ENCODE measurements around the gene PCIF1. TPM values are rescaled to one million over a fixed set of nuclear protein-coding genes. Genes with fewer than 3 reads are reported as not detected.
"Not testable (repeated sequence)": the region's sequence is repeated elsewhere in the genome, so short reads cannot be mapped to it uniquely, and the experiment has no call there.

PCIF1 gene
- total RNA-seq, 1 experiment from 2014 or later, result 2.7 TPM

DNA sequence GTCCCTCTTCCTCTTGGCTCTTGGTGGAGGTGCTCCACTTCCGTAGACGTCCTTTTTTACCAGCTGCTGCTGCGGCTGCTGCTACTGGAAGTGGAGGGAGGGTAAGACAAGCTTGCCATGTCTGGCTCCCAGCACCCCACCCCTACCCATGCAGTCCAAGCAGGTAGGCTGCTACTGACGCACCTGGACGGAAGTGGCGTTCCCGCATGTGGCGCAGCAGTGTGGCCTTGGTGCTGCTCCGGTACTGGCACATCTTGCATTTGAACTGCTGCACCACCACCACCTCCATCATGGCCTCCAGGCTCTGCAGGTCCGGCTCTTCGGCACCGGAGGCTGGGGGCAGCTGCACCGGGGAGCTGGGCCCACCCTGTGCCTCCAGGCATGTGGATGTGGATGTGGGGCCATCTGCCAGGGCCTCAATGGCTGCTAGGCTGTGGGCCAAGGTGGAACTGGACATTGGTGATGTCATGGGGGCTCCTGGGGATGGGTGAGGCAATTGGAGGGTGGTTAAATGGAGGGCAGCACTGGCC lies 33.1 kb downstream of the PCIF1 start:
- DNase-seq (ENCODE audit: low read depth), result no peak

DNA sequence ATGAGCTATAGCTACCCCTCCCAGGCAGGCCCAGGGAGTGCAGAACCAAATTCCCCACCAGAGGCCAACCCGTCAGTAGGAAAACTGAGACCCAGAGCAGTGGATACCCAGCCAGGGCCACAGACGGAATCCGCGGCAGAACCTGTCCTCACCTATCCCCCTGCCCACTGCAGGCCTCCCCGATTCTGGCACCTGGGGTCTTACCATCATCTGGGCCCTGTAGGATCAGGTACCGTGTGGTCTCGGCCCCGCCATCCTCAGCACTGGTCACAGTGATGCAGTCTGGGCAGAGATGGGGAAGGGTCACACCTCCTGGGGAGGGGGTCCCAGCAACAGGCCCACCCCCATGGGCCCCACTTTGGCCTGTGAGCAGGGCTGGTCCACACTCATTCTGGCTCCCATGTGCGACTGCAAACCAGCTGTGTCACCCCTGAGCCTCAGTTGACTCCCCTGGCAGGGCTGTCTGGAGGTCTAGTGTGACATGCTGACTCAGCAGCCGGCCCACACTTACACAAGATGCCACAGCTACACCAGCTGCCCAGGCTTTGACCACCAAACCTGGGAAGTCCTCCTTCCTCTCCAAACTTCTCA lies 33.7 kb downstream of the PCIF1 start:
- no peak for DNase-seq (ENCODE audit: low read depth)

GRCh38 chr20:45968801-45969711 lies 34.6 kb downstream of the PCIF1 start:
- DNase-seq (ENCODE audit: low read depth), result peak; percentile 78

GRCh38 chr20:45969712-45970634 lies 35.5 kb downstream of the PCIF1 start:
- DNase-seq (ENCODE audit: low read depth), result peak; percentile 58

DNA sequence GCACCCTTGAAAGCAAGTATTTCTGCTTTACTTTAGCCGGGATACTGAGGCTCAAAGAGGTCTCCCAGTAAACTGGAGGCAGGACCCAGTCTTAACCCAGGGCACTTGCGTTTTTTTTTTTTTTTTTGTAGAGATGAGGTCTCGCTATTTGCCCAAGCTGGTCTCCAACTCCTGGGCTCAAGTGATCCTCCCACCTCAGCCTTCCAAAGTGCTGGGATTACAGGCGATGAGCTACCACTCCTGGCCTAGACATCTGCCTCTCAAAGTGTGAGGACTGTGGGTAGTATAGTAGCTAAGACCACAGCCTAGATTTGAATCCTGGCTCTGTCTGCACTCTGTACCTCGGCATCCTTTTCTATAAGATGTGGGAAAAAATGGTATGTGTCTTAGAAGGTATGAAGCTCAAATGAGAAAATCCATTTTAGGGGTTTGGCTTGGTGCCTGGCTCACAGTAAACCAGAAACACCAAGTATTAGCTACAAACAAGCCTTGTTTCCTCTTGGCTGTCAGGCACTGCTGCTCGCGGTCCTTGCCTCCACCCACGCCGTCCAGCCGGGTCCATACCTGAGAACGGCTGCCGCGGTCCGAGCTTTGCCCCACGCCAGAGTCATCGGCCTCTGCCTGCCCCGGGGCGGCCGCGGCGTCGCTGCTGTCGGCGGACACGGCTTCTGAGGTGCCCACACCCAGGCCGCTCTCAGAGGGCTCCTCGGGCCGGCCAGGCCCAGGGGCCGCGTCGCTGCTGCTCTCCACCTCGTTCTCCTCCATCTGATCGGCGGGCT lies 36.4 kb downstream of the PCIF1 start:
- DNase-seq (ENCODE audit: low read depth), result no peak

- no peak for DNase-seq (ENCODE audit: low read depth)
Measured at GRCh38 chr20:45971425-45971674, 36.9 kb downstream of the PCIF1 start.

DNA sequence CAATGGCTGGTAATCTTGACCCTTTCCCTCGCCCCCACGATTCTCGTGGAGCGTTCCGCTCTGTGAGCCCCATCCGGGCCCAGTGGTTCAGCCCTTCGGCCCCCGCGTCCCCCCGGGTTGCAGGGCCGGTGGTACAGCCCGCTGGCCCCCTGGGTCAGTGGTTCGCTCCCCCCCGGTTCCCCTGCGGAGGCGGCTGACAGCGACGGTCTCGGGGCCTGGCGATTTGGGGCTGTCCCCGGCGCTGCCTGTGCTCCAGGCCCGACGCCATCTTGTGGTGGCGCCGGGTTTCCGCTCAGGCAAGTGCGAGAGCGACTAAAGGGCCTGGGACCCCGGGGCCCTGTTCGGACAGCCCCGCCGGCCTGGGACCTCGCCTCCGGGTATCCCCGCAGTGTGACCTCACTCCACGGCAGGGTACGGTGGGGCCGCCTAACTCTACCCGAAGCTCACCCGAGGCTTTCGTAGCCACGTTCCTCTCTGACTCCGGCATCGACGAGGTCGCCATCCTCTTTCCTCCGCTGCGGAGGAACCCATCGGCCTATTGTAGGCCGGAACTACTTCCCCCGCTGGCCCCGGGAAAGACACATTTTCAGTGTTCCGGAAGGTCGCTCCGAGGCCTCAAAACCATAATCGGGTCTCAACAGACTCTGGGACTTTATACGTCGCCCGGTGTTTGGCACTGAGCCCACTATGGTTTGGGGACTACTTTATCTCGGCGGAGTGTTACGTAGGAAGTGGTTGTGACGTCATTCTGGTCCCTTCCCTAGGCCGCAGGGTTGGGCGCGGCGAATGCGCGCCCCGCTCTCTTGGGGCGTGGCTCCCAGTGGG lies 37.4 kb downstream of the PCIF1 start, which contains the start of gene ZNF335:
Gene ZNF335, minus strand, starts transcription at position 529 of the 825 bp plus-strand sequence. CDS start 793 bp downstream, outside the sequence.
- peak; percentile 96 for DNase-seq (ENCODE audit: low read depth)

DNA sequence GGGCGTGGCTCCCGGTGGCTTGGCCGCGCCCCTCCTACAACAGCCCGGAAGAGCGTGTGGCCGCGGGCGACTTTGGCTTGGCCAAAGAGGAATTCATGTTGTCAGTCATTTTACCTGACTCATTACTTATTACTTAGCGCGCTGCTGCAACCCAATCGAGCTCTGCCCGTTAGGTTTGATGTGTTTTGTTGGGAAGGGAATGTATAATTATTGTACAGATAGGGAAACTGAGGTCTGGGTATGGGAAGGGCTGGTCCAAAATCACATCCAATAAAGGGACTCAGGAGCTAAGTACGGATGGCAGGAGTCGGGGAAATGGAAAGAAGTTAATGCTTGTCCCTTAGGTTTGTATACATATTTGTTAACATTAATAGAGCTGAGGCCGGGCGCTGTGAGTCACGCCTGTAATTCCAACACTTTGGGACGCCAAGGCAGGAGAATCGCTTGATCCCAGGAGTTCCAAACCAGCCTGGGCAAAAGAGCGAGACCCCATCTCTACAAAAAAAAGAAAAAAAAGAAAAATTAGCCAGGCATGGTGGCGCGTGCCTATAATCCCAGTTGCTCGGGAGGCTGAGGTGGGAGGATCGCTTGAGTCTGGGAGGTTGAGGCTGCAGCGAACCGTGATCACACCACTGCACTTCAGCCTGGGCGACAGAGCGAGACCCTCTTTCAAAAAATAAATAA lies 38.2 kb downstream of the PCIF1 start:
- DNase-seq (ENCODE audit: low read depth), result peak; percentile 96

GRCh38 chr20:45974896-45975565 lies 40.5 kb downstream of the PCIF1 start:
- DNase-seq (ENCODE audit: low read depth), result no peak

DNA sequence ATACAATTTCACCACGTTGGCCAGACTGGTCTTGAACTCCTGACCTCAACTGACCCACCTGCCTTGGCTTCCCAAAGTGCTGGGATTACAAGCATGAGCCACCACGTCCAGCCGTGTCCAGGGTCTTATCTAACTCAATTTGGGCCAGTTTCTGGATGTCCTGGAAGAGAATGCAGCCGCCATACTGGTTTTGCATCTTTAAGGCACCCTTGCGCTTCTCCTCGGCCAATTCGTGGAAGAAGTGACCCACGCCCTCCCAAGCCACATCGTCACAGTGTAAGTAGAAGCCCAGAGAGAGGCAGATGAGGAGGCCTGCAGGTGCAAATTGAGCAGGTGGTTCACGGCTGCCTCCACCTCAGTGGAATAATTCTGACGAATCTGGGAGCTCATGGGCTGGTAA lies 41.2 kb downstream of the PCIF1 start:
- DNase-seq (ENCODE audit: low read depth), result no peak

DNA sequence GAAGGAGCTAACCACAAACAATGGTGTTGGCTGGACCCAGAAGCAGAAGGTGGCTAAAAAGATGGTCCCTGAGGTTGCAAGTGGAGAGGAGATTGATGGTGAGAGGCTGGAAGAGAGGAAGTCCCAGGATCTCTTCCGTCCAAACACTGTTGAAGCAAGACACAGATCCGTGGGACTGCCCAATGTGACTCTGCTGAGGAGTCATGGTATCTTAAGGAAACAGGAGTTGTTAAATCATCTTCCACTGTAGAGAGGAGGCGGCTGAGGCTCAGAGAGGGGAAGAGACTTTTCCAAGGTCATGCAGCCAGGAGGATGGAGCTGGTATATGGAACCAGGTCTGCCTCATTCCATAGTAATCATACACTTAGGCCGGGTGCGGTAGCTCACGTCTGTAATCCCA lies 41.6 kb downstream of the PCIF1 start:
- DNase-seq (ENCODE audit: low read depth), result no peak

DNA sequence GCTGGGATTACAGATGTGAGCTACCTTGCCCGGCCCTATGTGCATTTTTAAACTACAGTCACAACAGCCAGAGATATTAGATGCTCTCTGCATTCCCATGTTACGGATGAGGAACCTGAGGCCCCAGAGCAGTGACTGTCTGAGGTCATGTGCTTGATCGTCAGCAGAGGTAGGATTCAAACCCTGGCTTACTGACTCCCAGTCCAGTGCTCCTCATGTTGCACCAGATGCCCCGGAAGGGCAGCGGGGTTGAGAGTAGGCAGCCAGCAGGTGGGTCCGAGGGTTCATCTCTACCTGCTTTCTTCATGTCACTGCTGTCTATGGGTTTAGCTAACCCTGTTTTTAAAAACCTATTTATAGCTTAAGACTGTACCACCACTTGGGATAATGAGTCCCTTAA lies 46.8 kb downstream of the PCIF1 start:
- no peak for DNase-seq (ENCODE audit: low read depth)

- no peak for DNase-seq (ENCODE audit: low read depth)
Measured at GRCh38 chr20:45983279-45983743, 48.8 kb downstream of the PCIF1 start.

DNA sequence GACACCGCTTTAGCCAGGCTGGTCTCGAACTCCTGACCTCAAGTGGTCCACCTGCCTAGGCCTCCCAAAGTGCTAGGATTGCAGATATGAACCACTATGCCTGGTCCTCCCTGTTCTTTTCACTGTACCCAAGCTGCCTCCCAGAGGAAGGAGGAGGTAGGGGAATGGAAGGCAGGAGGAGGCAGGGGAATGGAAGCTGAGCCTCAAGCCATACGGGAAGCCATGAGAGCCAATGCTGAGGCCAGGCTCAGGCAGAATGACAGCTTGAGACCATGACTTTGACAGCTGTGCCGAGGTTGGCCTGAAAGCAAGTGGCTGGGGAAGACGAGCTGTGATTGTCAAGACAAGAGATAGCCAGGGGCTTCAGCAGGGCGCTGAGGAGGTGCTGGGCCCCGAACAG lies 51.1 kb downstream of the PCIF1 start:
- DNase-seq (ENCODE audit: low read depth), result peak; percentile 24

GRCh38 chr20:45987108-45987780 lies 52.8 kb downstream of the PCIF1 start:
- DNase-seq (ENCODE audit: low read depth), result peak; percentile 76

DNA sequence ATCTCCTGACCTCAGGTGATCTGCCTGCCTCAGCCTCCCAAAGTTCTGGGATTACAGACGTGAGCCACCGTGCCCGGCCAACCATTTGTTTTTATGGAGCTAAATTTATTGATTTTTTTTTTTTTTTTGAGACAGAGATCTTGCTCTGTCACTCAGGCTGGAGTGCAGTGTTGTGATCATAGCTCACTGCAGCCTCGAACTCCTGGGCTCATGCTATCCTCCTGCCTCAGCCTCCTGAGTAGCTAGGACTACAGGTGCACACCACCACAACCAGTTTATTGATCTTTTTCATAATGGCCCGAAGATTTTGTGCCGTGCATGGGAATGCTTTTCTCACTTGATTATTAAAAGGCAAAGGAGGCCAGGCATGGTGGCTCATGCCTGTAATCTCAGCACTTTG lies 54.3 kb downstream of the PCIF1 start:
- DNase-seq (ENCODE audit: low read depth), result not testable (repeated sequence)

DNA sequence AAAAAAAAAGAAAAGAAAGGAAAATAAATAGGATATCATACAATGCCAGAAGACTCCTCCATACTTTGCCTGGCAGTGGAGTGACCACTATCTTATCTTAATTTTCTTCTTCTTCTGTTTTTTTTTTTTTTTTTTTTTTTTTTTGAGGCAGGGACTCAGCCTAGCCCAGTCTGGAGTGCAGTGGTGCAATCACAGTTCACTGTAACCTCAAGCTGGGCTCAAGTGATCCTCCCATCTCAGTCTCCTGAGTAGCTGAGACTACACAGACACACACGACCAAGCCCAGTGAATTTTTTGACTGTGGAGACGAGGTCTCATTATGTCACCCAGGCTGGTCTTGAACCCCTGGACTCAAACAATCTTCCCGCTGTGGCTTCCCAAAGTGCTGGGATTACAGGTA lies 57.1 kb downstream of the PCIF1 start:
- no peak for DNase-seq (ENCODE audit: low read depth)

GRCh38 chr20:45993197-45993951 lies 58.9 kb downstream of the PCIF1 start:
- peak; percentile 87 for DNase-seq (ENCODE audit: low read depth)
